MM.1S (cell line): ENCODE data around the gene IFI27L2.

Experiments
- DNase-seq: peaks from one replicate; pipeline ENCODE4 v3.0.0-alpha.2; 2015
- H2AFZ ChIP-seq: fragments of 300-600 bp; sonication (generic); 2 replicates; pipeline ENCODE4 v1.6.0; 2016; ENCODE audit warnings: antibody characterized with exemption, low read length
- H3F3A ChIP-seq: fragments of 300-600 bp; sonication (generic); 2 replicates; pipeline ENCODE4 v1.6.1; 2016; ENCODE audit warnings: mild to moderate bottlenecking, antibody characterized with exemption, low read length, moderate library complexity, mixed read lengths; ENCODE audit not compliant: insufficient read depth
- H3K27ac ChIP-seq: fragments of 300-600 bp; sonication (generic); 2 replicates; pipeline ENCODE4 v1.5.1; 2016; ENCODE audit warnings: mild to moderate bottlenecking, low read length
- H3K27me3 ChIP-seq: fragments of 300-600 bp; sonication (generic); replicated peaks from 2 replicates; pipeline ENCODE4 v1.6.0; 2016; ENCODE audit warnings: low read length; ENCODE audit not compliant: insufficient read depth
- H3K36me3 ChIP-seq: fragments of 300-600 bp; sonication (generic); replicated peaks from 2 replicates; pipeline ENCODE4 v1.6.1; 2016; ENCODE audit warnings: mild to moderate bottlenecking, low read length, mixed read lengths; ENCODE audit not compliant: insufficient read depth
- H3K4me1 ChIP-seq: fragments of 300-600 bp; sonication (generic); 2 replicates; pipeline ENCODE4 v1.6.1; 2016; ENCODE audit warnings: low read length, mixed read lengths
- H3K4me2 ChIP-seq: fragments of 300-600 bp; sonication (generic); 2 replicates; pipeline ENCODE4 v1.6.0; 2016; ENCODE audit warnings: low read depth, low read length
- H3K4me3 ChIP-seq: fragments of 300-600 bp; sonication (generic); 2 replicates; pipeline ENCODE4 v1.5.1; 2016; ENCODE audit warnings: low read length, mixed read lengths
- H3K79me2 ChIP-seq: fragments of 300-600 bp; sonication (generic); 2 replicates; pipeline ENCODE4 v1.6.1; 2016; ENCODE audit warnings: mixed run types, low read length, mixed read lengths
- H3K9ac ChIP-seq: fragments of 300-600 bp; sonication (generic); 2 replicates; pipeline ENCODE4 v1.6.1; 2016; ENCODE audit warnings: low read length, mixed read lengths
- H3K9me2 ChIP-seq: fragments of 300-600 bp; sonication (generic); replicated peaks from 2 replicates; pipeline ENCODE4 v1.6.1; 2016; ENCODE audit warnings: mild to moderate bottlenecking, low read length, mixed read lengths; ENCODE audit not compliant: insufficient read depth
- H3K9me3 ChIP-seq: fragments of 300-600 bp; sonication (generic); replicated peaks from 2 replicates; pipeline ENCODE4 v1.6.1; 2016; ENCODE audit warnings: mild to moderate bottlenecking, low read length, mixed read lengths; ENCODE audit not compliant: insufficient read depth
- H4K20me1 ChIP-seq: fragments of 300-600 bp; sonication (generic); 2 replicates; pipeline ENCODE4 v1.6.1; 2016; ENCODE audit warnings: mild to moderate bottlenecking, low read length, moderate library complexity, mixed read lengths; ENCODE audit not compliant: insufficient read depth
- EZH2 ChIP-seq: fragments of 300-600 bp; sonication (generic); optimal IDR thresholded peaks from 2 replicates; pipeline ENCODE3; 2017; ENCODE audit warnings: low read depth, mild to moderate bottlenecking, antibody characterized with exemption, low read length, mixed read lengths
- EZH2phosphoT487 ChIP-seq: fragments of 300-600 bp; sonication (generic); IDR thresholded peaks from 2 replicates; pipeline ENCODE4 v1.6.1; 2018; ENCODE audit warnings: antibody characterized with exemption, low read length
- TF ChIP-seq, protein P1 (sequence below): fragments of 300-600 bp; sonication (generic); IDR thresholded peaks from 2 replicates; pipeline ENCODE4 v1.5.1; 2016; ENCODE audit warnings: antibody characterized with exemption, low read length, mixed read lengths

IFI27L2 gene, protein sequence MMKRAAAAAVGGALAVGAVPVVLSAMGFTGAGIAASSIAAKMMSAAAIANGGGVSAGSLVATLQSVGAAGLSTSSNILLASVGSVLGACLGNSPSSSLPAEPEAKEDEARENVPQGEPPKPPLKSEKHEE

DNA sequence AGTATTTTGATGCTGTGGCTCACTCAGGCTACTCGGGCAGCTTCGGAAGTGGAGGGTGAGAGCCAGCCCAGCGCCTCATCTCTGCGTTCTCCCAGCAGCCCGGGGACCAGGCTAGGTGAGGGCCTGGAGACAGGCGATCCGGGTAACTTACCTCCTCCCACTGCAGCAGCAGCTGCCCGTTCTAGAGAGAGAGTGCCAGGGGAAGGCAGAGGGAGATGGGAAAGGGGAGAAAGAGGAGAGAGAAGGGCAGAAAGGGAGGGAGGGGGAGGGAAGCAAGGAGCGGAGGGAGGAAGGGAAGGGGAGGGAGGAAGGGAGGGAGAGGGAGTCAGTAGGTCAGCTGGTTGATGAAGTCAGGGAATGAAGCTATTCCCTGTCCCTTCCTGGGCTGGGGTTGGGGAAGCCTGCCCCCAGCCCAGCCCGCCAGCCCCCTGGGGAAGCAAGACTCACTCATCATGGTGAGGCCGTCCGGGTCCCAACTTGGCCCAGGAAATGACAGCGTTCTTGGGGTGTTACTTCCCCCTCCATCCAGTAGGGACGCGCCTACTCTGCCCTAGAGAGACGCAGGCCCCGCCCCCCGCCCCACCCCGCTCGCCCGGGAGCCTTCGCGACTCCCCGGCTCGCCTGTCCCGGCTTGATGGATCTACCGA lies at the start of gene IFI27L2:
Gene IFI27L2, minus strand, starts transcription at position 494 of the 647 bp plus-strand sequence. Its CDS starts 40 bp downstream, at position 454.
- DNase-seq, result peak; percentile 67
- peak within 1 kb of the TSS; percentile 48; the same call in 1 of the 2 replicates for H3K9ac ChIP-seq

DNA sequence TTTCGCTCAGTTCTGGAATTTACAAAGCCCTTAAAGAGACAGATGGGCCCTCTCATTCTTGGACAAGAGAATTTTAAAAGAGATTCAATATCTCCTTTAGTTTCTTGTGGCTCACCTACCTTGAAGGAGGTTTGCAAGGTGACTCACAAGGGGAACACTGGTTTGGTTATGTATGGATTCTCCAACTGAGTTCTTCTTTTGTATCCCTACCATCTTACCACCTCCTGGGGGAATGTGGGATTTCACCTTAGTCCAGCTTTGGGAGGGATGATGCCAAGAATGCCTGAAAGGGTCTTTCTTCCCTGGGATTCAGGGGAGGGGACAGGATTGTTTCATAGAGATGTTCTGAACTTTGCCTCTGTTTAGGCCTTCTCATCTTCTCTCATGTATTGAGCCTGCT lies 48.4 kb upstream of the IFI27L2 start:
- Histone ChIP-seq H3K27ac (no peak overlapping the region), H4K20me1 (no peaks in the 10 kb centered on the region), H3K9ac (no peak overlapping the region), H3F3A (no peaks in the 10 kb centered on the region), H3K9me3 (no peaks in the 10 kb centered on the region), H3K79me2 (no peaks in the 10 kb centered on the region), H3K4me3 (no peak overlapping the region), H3K27me3 (no peaks in the 10 kb centered on the region), H2AFZ (no peak overlapping the region), H3K36me3 (no peaks in the 10 kb centered on the region), H3K9me2 (no peaks in the 10 kb centered on the region), H3K4me2 (no peak overlapping the region), H3K4me1 (no peaks in the 10 kb centered on the region)
- no peak for DNase-seq
- TF ChIP-seq, protein P1, sequence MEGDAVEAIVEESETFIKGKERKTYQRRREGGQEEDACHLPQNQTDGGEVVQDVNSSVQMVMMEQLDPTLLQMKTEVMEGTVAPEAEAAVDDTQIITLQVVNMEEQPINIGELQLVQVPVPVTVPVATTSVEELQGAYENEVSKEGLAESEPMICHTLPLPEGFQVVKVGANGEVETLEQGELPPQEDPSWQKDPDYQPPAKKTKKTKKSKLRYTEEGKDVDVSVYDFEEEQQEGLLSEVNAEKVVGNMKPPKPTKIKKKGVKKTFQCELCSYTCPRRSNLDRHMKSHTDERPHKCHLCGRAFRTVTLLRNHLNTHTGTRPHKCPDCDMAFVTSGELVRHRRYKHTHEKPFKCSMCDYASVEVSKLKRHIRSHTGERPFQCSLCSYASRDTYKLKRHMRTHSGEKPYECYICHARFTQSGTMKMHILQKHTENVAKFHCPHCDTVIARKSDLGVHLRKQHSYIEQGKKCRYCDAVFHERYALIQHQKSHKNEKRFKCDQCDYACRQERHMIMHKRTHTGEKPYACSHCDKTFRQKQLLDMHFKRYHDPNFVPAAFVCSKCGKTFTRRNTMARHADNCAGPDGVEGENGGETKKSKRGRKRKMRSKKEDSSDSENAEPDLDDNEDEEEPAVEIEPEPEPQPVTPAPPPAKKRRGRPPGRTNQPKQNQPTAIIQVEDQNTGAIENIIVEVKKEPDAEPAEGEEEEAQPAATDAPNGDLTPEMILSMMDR, result no peak
- no peak for TF ChIP-seq EZH2
- no peak for TF ChIP-seq EZH2phosphoT487

More for the DNA sequence above, at the start of gene IFI27L2:
- Histone ChIP-seq H3K4me3 (peak within 1 kb of the TSS; percentile 71), H3K27me3 (no peaks in the 10 kb centered on the region), H2AFZ (peak within 1 kb of the TSS; percentile 89), H3K4me2 (peak within 1 kb of the TSS; percentile 79), H4K20me1 (no peaks in the 10 kb centered on the region), H3K9me3 (no peaks in the 10 kb centered on the region), H3K27ac (no peak within 1 kb of the TSS), H3K4me1 (no peaks in the 10 kb centered on the region), H3K36me3 (no peaks in the 10 kb centered on the region), H3F3A (no peaks in the 10 kb centered on the region), H3K9me2 (no peaks in the 10 kb centered on the region), H3K79me2 (no peaks in the 10 kb centered on the region)
- TF ChIP-seq EZH2, result no peak
- no peak for TF ChIP-seq EZH2phosphoT487
- TF ChIP-seq, protein P1, result no peak

DNA sequence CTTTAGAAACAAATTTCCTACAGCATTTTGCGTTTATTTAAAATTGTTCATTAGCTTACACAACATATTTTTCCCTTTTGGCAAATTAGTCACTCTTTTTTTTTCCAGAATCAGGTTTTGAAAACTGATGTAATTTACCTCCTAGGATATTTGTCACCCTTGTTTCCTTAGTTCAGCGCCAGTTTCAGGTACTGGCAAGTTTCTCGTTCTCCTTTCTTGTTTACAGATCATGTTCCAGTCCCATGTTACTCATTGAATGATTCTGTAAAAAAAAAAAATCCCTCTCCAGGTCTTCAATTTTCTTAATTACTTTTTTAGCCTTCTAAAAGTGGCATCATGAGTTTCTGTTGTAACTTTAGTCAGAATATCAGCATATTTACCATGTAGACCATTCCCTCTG lies 47.4 kb upstream of the IFI27L2 start:
- H3F3A ChIP-seq, result no peaks in the 10 kb centered on the region
- H3K4me1 ChIP-seq, result no peaks in the 10 kb centered on the region
- H4K20me1 ChIP-seq, result no peaks in the 10 kb centered on the region
- no peaks in the 10 kb centered on the region; the same call in 1 of the 2 replicates for H3K27me3 ChIP-seq
- TF ChIP-seq EZH2 (no peak), EZH2phosphoT487 (no peak)
- TF ChIP-seq, protein P1, result no peak
- no peak overlapping the region for H2AFZ ChIP-seq
- H3K4me3 ChIP-seq, result no peak overlapping the region
- no peaks in the 10 kb centered on the region for H3K36me3 ChIP-seq
- H3K4me2 ChIP-seq, result no peak overlapping the region
- no peak for DNase-seq
- no peaks in the 10 kb centered on the region for H3K79me2 ChIP-seq
- no peaks in the 10 kb centered on the region for H3K9me2 ChIP-seq
- no peaks in the 10 kb centered on the region for H3K9me3 ChIP-seq
- no peak overlapping the region for H3K27ac ChIP-seq
- no peak overlapping the region for H3K9ac ChIP-seq
